GM19239 (cell line): ENCODE measurements around the gene PTPRD.

Experiments used
- DNase-seq: peaks from one replicate; pipeline ENCODE4 v3.0.0; 2011; ENCODE audit warnings: low spot score; ENCODE audit not compliant: insufficient read length
- FAIRE-seq: peaks from 2 replicates; lab custom pipeline; 2011; peaks lifted over from hg19 to GRCh38; lab: Jason Lieb, UNC

PTPRD gene

DNA sequence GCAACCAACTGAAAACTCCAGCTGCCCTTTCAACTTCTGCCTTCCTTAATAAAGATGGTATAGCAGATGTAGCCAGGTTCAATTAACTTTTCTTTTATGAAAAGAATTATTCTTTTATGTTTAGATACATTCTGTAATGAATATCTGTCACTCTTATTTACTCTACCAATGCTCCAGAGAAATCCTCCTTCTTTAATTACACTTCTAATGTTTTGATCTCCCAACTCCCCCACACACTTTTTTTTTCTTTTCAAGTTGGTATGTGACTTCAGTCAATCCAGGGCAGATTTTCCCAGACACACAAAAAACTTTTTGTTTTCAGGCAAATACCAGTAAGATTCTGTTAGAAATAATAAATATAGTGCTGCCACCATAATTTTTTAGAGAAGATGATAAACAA lies 1813.2 kb downstream of the PTPRD start:
- FAIRE-seq (no peak), DNase-seq (no peak)

DNA sequence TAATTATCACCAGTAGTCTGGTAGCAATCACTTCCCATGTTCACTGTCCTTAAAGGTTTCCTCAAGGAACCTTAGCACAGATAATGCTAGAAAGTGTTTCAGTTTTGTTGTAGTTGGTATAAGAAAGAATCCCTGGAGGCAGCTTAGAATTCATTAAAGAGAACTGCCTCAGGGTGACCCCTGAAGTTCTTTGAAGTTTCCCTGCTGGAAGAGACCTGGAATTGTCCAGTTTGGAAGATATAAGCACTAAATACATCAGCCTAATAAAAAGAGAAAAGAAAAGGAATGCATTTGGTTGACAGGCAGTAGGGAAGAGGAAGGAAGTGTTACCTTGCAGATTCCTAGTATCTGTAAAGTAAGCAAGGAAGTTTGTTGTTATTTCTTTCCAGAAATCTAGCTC lies 1813.6 kb downstream of the PTPRD start:
- FAIRE-seq (no peak), DNase-seq (no peak)

DNA sequence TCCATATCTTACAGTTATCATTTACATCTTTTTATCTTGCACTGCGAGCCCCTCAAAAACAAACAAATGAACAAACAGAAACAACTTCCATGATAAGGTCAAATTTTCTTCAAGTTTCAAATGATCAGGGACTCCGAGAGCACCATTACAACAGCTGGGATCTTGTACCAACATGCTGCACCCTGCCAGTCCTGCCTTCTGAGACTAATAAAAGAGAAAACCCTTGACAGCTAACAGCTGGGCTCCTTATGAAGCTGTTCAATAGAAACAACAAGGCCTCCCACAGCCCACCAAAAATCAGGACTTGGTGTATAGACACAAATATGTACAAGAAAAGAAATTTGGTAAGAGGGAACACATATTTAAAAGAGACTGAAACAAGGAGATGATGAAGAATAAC lies 1828.0 kb downstream of the PTPRD start:
- FAIRE-seq (no peak), DNase-seq (no peak)

DNA sequence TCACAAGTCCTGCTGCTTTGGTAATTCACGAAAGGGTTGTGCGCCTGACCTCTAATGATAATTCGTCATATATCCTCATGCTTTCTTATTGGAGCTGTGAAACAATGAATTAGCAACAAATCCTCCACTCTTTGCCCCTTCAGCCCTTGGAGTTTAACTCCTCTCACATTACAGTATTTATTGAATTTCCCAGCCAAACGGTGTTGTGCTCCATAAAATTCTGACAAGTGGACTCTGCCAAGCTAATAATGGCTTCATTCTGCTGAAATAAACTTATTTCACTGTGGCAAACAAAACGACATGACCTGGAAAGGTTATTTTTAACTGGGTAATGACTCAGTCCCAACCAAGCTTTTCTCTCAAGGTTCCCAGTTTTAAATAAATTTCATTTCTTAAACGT lies 1828.9 kb downstream of the PTPRD start:
- no peak for FAIRE-seq
- no peak for DNase-seq

DNA sequence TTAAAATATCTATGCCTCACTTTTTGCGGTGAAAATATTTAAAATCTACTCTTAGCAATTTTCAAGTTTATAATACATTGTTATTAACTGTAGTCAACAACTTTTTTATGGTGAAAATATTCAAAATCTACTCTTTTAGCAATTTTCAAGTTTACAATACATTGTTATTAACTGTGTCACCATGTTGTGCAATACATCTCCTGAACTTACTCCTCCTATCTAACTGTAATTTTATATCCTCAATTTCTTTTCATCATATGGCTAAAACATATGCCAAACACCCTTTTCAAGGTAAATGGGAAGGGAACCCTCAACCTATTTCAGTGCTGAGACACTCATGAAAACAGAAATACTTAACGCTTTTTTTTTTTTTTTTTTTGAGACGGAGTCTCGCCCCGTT lies 1830.6 kb downstream of the PTPRD start:
- DNase-seq: no peak
- no peak for FAIRE-seq

DNA sequence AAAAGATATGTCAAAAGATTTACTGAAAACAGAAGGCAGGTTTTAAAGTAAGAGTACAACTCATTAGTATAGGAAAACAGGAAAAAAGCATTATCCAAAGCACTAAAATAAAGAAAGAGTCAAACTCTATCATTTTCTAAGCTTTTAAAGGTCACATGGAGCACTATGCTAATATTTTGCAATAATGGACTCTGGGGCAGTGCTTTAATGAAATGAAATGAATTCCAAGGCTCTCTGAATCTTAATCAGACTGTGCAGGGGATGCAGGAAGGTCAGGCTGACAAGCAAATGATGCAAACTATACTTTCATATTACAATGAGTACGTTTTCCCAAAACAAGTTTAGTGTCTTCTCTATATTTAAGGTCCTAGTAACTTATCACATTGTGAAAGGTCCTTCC lies 1831.3 kb downstream of the PTPRD start:
- DNase-seq: no peak
- FAIRE-seq: no peak

DNA sequence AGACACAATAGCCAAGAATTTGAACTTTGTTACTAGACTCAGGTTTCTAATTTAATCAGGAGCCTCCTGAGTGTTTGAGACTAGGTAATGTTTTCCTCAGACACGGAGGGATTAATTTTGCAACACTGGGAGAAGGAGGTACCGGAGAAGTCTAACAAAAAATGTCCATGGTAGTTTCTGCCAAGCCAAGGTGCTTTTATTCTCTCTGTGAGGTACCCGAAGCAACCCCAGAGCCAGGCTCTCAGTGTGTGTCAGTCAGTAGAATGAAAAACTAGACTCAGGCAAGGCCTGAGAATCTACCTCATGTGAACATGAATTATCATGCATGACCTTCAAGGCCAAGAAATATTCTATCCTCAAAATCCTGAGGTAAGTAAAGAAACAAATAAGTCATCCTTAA lies 1832.4 kb downstream of the PTPRD start:
- FAIRE-seq: no peak

DNA sequence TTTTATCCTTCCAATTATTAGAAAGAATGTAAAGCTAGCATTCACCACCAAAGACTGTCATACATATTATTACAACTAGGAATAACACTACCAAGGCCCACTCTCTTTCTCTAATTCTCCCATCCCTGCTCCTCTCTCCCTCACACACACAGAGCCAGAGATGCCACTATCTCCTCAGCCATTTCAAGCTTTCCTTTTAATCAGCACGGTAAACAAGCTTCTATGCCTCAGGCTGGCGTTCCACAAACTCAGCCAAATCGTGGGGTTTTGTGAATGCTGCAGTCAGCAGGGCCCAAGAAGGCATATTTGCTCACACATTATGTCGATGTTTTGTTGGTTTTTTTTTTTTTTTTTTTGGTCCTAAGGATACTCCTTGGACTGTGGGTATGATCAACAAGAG lies 1833.3 kb downstream of the PTPRD start:
- DNase-seq (no peak), FAIRE-seq (no peak)

More for the DNA sequence above, 1832.4 kb downstream of the PTPRD start:
- no peak for DNase-seq

DNA sequence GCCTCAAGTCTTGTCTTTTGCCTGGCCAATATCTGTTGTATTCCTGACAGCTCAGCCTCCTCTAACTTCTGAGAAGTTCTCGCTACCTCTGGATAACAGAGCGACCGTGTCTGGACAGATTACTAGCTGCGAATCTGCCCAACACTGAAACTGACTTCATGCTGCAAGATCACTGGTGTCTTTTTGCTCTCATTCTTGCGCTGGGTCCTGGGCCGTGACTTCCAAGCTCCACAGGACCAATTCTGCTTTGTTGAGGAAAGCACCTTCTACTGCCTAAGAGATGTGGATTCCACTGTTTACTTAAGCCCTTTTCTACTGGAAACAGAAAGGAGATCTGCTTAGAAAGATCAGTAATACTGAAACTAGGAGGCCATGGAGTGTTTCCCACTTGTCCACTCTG lies 1834.4 kb downstream of the PTPRD start:
- FAIRE-seq (no peak), DNase-seq (no peak)

DNA sequence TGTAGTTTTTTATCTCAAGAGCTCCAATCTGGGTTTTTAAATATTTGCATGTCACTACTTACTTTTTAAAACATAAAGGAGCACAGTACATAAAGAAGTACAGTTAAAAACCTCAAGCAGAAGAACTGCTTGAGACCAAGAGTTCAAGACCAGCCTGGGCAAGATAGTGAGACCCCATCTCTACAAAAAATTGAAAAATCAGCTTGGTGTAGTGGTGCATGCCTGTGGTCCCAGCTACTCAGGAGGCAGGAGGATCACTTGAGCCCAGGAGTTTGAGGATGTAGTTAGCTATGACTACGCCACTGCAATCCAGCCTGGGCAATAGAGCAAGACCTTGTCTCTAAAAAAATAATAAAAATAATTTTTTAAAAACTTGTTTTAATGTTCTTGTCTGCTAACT lies 1840.5 kb downstream of the PTPRD start:
- FAIRE-seq: no peak
- no peak for DNase-seq

DNA sequence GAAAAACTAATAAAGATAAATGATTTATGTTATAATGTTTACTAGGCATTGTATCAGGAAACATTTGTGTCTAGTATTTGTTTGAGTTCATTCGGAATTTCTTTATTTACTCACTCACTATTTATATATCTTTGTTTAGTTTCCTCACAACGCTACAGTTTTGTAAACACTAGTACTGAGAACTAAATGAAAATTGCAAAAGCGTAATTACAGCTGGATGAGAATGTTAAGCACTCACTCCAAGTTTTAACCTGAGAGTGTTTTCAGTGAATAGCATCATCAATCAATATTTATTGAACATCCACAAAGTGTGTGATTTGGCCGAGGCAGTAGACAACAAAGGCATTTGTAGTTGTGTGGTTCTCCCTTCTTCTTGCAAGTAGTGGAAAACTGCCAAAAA lies 1843.6 kb downstream of the PTPRD start:
- FAIRE-seq (no peak), DNase-seq (no peak)

DNA sequence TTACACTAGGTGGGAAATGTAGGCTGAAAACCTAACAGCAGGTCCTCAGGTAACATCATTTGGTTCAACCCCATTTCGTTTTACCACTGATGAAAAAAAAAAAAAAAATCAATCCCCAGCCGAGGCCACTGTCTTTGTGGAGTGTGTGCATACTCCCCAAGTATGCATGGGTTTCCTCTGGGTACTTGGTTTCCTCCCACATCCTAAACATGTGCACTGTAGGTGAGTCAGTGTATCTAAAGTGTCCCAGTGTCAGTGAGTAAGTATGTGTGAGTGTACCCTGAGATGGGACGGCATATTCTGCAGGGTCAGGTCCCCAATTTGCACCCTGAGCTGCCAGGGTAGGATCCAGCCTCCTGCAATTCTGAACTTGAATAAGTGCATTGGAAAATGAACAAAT lies 1846.7 kb downstream of the PTPRD start:
- no peak for FAIRE-seq
- no peak for DNase-seq

DNA sequence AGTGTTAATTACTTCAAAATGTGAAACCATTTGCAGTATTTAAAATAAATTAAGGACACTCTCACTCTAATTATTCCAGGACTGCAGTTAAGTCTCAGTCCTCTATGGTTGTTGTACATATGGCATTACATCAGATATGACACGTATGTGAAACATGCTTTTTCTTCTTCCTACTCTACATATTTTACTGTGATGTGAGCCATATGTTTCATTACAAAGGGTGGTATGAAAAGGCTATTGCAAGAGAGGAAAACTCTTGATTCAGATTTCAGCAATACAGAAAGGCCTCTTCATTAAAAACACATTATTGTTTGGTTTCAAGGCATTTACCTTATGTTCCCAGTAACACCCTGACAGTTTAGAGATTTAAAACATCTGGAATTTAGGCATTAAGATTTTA lies 1848.8 kb downstream of the PTPRD start:
- no peak for FAIRE-seq
- DNase-seq: no peak

DNA sequence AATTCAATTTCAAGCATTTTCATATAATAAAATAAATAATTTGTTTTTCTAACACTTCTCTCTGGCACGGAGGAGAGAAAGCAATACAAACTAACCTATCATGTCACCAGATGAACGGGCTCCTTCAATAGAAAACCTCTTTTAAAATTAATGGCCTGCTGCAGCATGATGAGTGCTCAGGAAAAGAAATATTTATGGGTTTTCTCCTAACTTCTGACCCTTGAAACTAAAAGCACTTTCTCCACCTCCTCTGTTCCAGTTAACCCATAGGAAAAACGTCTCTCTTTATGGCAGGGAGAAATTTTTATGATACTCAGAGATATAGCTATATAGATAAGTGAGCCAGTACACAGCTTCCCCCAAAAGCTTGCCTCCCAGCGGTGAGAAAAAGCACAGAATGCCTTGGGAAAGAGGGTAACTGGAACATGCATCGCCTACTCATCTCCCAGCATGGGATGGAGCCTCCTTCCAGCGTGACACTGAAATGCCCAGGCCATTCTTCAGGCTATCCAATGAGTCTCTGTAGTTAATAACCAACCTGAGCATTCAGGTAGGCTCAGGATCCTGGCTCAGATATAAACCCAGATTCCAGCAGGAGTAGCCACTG lies 1850.2 kb downstream of the PTPRD start:
- FAIRE-seq: no peak
- DNase-seq: no peak

DNA sequence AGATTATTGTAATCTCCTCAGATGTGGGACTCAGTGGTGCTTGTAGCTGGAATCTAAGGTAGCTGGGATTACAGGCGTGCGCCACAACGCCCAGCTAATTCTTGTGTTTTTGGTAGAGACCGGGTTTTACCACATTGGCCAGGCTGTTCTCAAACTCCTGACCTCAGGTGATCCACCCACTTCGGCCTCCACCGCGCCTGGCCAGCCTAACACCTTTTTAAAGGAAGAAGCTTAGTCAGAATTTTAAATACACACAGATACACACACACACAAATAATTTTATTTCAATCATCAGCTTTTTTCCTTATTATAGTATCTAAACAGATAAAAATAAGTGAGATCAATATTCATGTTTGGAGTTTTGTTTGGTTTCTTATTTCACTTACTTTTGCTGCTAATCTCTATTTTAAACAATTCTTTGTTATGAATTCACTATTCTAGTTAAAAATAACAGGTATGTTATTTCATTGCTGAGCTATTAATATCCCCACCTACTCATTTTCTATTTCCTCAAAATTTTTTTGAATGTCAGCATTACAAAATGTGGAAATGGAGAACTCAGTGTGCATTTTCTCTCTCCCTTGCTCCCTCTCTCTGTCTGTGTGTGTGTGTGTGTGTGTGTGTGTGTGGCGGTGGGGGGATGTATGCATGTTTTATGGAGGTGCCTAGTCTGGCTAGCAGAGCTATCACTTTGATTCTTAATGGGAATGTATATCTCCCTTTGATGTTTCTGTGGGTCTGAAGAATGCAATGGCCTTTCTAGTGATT lies 1852.6 kb downstream of the PTPRD start:
- FAIRE-seq (no peak), DNase-seq (no peak)

DNA sequence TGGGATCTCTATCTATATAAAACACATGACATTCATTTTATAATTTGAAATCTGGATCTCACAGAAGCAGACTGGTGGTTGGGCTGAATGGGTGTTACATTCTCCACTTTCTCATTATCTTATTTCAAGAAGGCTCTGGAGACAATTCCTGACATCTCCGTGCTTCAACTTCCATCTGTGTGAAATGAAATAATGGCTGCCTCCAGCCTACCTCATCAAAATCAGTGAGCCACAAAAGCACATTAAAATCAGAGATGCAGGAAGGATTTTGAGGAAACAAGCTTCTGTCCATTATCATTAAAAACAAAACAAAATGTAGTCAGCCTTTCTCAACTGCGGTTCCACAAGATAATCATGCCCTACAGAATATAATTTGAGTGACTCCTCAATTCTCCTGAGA lies 1854.9 kb downstream of the PTPRD start:
- DNase-seq (no peak), FAIRE-seq (no peak)

DNA sequence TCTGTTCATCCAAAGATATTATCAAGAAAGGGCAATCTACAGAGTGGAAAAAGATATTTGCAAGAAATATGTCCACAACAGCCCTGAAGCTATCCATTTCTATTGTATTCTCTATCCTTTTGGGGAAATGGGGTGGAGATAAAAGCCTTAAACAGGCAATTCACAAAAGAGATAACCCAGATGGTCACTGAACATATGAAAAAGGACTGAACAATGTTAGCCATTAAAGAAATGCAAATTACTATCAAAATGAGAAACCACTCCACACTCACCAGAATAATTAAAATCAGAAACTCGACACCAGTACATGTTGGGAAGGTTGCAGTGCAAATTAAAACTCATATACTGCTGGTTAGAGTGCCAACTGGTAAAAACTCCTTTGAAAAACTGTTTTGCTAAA lies 1858.1 kb downstream of the PTPRD start:
- DNase-seq: no peak
- no peak for FAIRE-seq

DNA sequence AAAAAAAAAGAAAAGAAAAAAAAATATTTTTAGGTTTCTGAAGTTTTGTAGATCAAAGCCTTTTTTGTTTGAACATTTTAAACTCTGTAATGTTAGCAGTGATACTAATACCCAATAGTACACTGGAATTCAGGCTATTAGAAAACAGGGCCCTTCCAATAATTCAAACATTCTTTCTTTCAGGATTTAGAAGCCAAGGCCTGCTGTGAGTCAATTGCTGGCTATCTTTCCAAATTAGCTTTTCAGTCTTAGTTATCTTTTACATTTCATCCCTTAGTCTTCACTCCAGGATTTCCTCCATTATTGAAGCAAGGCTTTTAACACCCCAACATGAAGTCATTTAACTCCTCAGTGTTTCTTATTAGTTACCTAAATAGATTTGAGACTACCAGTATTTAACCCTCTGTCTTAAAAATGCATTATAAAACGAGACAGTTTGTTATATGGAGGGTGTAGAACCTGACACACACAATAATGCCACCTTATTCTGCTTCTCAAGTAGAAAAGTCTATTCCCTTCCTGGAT lies 1861.3 kb downstream of the PTPRD start:
- no peak for FAIRE-seq
- DNase-seq: no peak

DNA sequence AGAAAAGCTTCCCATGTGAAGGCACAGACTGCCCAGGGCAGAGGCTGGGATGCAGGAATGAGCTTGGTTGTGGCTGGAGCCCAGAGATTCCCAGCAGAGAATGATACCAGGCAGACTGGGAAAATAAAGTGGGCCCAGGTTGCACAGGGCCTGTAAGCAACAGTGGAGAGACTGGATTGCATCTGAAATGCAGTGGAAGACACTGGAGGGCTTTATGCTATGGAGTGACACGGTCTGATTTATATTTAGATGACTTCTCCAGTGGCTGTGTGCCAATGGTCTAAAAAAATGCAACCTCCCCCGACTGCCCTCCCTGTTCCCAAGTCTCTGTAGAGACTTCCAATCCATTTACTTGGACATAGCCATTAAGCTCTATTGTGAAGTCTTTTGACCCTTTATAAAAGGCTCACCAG lies 1862.2 kb downstream of the PTPRD start:
- FAIRE-seq (no peak), DNase-seq (no peak)

DNA sequence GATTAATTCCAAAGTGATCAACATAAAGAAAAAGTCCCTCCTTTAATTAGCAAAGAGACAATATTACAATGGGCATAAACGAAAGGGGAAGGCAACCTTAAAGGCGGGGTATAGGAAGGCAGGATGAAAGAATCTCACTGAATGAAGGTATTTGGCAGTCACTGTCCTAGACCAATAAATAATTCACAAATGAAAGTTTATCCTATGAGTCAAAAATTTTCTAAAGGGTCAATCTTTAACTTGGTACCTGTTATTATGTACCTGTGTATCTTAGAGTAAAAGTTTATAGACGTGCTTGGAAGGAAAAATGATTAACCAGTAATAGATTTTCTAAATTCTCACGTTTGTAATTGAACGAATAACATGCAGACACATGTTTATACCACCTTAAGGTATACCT lies 1867.5 kb downstream of the PTPRD start:
- FAIRE-seq (no peak), DNase-seq (no peak)

DNA sequence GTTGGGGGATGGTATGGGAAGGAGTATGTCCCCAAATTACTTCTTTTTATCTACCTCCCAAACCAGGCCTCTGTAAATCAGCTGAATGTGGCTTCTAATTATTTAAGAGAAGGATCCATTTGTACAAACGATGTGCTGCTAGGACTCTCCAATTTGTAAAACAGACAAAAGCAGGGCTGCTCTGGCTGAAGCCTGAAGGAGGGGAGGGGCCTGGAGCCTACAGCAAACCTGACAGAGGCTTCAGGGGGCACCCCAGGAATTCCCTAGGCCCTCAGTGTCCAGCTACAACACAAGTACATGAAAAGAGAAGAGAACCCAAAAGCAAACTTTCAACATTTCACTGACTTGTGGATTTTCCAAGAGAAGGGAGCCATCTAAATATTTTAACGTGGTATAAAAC lies 1873.9 kb downstream of the PTPRD start:
- FAIRE-seq: no peak
- no peak for DNase-seq

DNA sequence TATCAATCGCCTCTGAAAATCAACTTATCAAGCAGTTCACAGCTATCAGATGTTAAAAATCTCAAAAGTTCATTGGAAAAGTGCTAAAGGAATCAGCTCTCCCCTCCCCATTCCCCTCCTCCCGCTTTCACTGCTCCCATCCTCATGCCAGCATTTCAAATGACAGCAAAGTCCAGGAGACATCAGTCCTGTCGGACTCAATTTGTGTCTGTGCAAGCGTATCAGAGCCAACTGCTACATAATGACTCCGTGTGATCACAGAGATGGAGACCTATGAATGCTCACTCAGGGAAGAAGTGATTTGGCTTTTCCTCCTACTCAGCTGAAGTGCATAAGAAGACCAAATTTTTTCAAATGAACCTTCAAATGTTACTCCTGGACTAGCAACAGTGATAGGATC lies 1876.0 kb downstream of the PTPRD start:
- DNase-seq (no peak), FAIRE-seq (no peak)
